Suprapubic skin (tissue), 4 donors: ENCODE data around the gene CDC16. TPM values are rescaled to one million over a fixed set of nuclear protein-coding genes. Genes with fewer than 3 reads are reported as not detected.

Experiments
- DNase-seq, 2 donors: peaks; one replicate each; pipeline ENCODE4 v3.0.0-alpha.2; 2019; ENCODE audit warnings: low spot score in 2 of 2
- H3K27ac ChIP-seq: fragments of 200-600 bp; sonication (generic); one replicate; pipeline ENCODE4 v1.5.1; 2019
- H3K27me3 ChIP-seq: fragments of 200-600 bp; sonication (generic); one replicate; pipeline ENCODE4 v1.5.1; 2019
- H3K36me3 ChIP-seq: fragments of 200-600 bp; sonication (generic); one replicate; pipeline ENCODE4 v1.5.1; 2019
- H3K4me1 ChIP-seq: fragments of 200-600 bp; sonication (generic); one replicate; pipeline ENCODE4 v1.5.1; 2019
- H3K4me3 ChIP-seq: fragments of 200-600 bp; sonication (generic); one replicate; pipeline ENCODE4 v1.5.1; 2019; ENCODE audit warnings: mild to moderate bottlenecking
- H3K9me3 ChIP-seq: fragments of 200-600 bp; sonication (generic); one replicate; pipeline ENCODE4 v1.5.1; 2019
- CTCF ChIP-seq, 2 donors: fragments of 200-600 bp in 1 of 2; fragments of 450-650 bp in 1 of 2; sonication (generic) in 1 of 2; IDR thresholded peaks; one replicate each; pipeline ENCODE4 v1.5.1; 2016 to 2019; ENCODE audit warnings: antibody characterized with exemption in 2 of 2, mild to moderate bottlenecking in 1 of 2, moderate library complexity in 1 of 2
- EP300 ChIP-seq: sonication (generic); formaldehyde crosslinking; IDR thresholded peaks from one replicate; pipeline ENCODE4 v1.6.1; 2017; ENCODE audit warnings: antibody characterized with exemption
- POLR2A ChIP-seq, 2 donors: fragments of 450-650 bp; IDR thresholded peaks; one replicate each; pipeline ENCODE4 v1.6.1; 2017; ENCODE audit warnings: antibody characterized with exemption in 2 of 2, mild to moderate bottlenecking in 2 of 2, moderate library complexity in 2 of 2
- POLR2AphosphoS5 ChIP-seq, 3 donors: sonication (generic); formaldehyde crosslinking; IDR thresholded peaks; one replicate each; pipeline ENCODE4 v1.6.1; 2017; ENCODE audit warnings: antibody characterized with exemption in 3 of 3
- WGBS: methylation state at CpG from one replicate; pipeline ENCODE4 v1.1.5; 2018; 5-methylcytosine and 5-hydroxymethylcytosine counted together
- total RNA-seq, 4 donors: library from RNA; depleted of rRNA; stranded (reverse); fragments of >200 nt; gene quantifications; one replicate each; pipeline ENCODE4 v1.1.0, GENCODE V29; 2016

The CDC16 gene
- total RNA-seq, 4 donors from 2014 or later = 42.5 to 210 (median 57.2) TPM

GRCh38 chr13:114222461-114222968 is 12.2 kb upstream of the CDC16 start:
- Histone ChIP-seq H3K27ac (no peak overlapping the region), H3K9me3 (no peaks in the 10 kb centered on the region), H3K27me3 (no peaks in the 10 kb centered on the region), H3K4me1 (peaks cover 10% of the 10 kb centered on the region), H3K36me3 (no peaks in the 10 kb centered on the region), H3K4me3 (no peak overlapping the region)
- DNase-seq = no peak
- TF ChIP-seq EP300 (no peak), POLR2A (IDR thresholded peaks at IDR 0.05) (no peak), CTCF (IDR thresholded peaks at IDR 0.05) (no peak), POLR2AphosphoS5 (IDR thresholded peaks at IDR 0.05) (no peak)
- WGBS = 54% methylated on average over 9 of the region's 9 CpGs

- 94% methylated on average over 13 of the region's 13 CpGs for WGBS
- DNase-seq = no peak
- H3K27ac ChIP-seq = no peak overlapping the region
- no peaks in the 10 kb centered on the region for H3K9me3 ChIP-seq
- no peaks in the 10 kb centered on the region for H3K36me3 ChIP-seq
- no peak for TF ChIP-seq POLR2AphosphoS5 (IDR thresholded peaks at IDR 0.05)
- TF ChIP-seq EP300 = no peak
- TF ChIP-seq CTCF (IDR thresholded peaks at IDR 0.05) = no peak
- no peak for TF ChIP-seq POLR2A (IDR thresholded peaks at IDR 0.05)
- no peak overlapping the region for H3K4me3 ChIP-seq
- peaks cover 8% of the 10 kb centered on the region for H3K27me3 ChIP-seq
- peaks cover 10% of the 10 kb centered on the region for H3K4me1 ChIP-seq
Measured at GRCh38 chr13:114224201-114224600, 10.5 kb upstream of the CDC16 start.

GRCh38 chr13:114225610-114226009 is 9.1 kb upstream of the CDC16 start:
- H3K4me3 ChIP-seq = no peak overlapping the region
- no peaks in the 10 kb centered on the region for H3K9me3 ChIP-seq
- peaks cover 22% of the 10 kb centered on the region for H3K27me3 ChIP-seq
- no peak for DNase-seq
- TF ChIP-seq POLR2AphosphoS5 (IDR thresholded peaks at IDR 0.05) (no peak), POLR2A (IDR thresholded peaks at IDR 0.05) (no peak), EP300 (no peak), CTCF (IDR thresholded peaks at IDR 0.05) (no peak)
- 43% methylated on average over 8 of the region's 8 CpGs for WGBS
- no peaks in the 10 kb centered on the region for H3K36me3 ChIP-seq
- H3K4me1 ChIP-seq = peaks cover 10% of the 10 kb centered on the region
- no peak overlapping the region for H3K27ac ChIP-seq

GRCh38 chr13:114226088-114226487 is 8.6 kb upstream of the CDC16 start:
- Histone ChIP-seq H3K4me3 (no peak overlapping the region), H3K36me3 (no peaks in the 10 kb centered on the region), H3K27me3 (peaks cover 26% of the 10 kb centered on the region), H3K9me3 (no peaks in the 10 kb centered on the region), H3K27ac (no peak overlapping the region), H3K4me1 (peaks cover 10% of the 10 kb centered on the region)
- no peak for DNase-seq
- TF ChIP-seq EP300 (no peak), POLR2A (IDR thresholded peaks at IDR 0.05) (no peak), CTCF (IDR thresholded peaks at IDR 0.05) (no peak), POLR2AphosphoS5 (IDR thresholded peaks at IDR 0.05) (no peak)
- WGBS = 46% methylated on average over 11 of the region's 11 CpGs

- no peak overlapping the region for H3K4me3 ChIP-seq
- H3K36me3 ChIP-seq = no peaks in the 10 kb centered on the region
- peaks cover 26% of the 10 kb centered on the region for H3K27me3 ChIP-seq
- no peak overlapping the region for H3K27ac ChIP-seq
- no peaks in the 10 kb centered on the region for H3K9me3 ChIP-seq
- H3K4me1 ChIP-seq = peaks cover 10% of the 10 kb centered on the region
- WGBS = 6% methylated on average over 19 of the region's 19 CpGs
- no peak for TF ChIP-seq EP300
- TF ChIP-seq CTCF (IDR thresholded peaks at IDR 0.05) = peak; percentile 88 to 96
- peak; percentile 90 to 93 for DNase-seq
Measured at GRCh38 chr13:114226699-114227323, 7.9 kb upstream of the CDC16 start.
